ENCODE data around the gene CYTIP. TPM values are rescaled to one million over a fixed set of nuclear protein-coding genes. Genes with fewer than 3 reads are reported as not detected.

Gene CYTIP
- polyA plus RNA-seq, 1 experiment, result not detected

DNA sequence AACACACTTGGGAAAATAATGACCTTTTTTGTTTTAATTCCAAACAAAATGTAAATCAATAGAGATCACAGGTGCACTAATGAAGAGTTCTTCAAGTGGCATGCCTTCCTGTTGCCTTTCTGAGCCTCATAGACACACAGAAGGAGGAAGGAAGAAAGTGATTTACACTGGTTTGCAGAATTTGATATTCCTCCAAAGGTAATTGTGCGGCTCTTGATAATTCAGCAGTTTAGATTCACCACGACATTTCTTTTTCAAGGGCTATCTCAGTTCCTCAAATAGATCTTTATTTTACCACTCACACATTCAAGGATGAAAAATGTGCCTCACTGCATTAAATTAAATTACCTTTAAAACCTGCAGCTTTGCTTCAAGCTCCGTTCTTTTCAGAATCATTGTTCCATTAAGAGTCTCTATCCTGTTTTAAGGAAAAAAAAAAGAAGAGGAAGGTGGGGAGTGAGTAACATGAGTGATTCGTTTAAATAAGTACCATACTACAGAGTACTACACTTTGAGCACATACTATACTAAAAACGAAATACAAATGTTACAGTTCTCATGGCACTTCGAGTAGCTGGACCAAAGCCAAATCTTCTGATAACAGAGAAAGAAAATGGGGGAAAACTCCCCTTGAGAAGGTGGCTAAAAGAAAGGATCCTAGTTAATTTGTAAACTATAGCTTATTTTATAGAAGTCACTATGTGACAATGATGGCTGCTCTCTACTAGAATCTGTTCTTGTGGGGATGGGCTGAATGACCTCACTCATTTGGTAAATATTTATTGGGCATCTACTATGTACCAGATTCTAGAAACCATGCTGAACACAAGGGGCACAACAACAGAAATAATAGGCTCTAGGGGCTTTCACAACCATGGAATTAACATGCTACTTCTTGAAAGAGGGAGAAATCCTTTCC, 16.6 kb downstream of the CYTIP start:
- Histone ChIP-seq H3K36me3 (ENCODE audit: control insufficient read depth, insufficient read depth, low read length) (no peaks in the 10 kb centered on the region), H3K27me3 (ENCODE audit: control insufficient read depth, insufficient read depth, low read length) (no peaks in the 10 kb centered on the region), H3K4me3 (ENCODE audit: low read depth, low read length) (no peak overlapping the region)
- TF ChIP-seq, protein P1, sequence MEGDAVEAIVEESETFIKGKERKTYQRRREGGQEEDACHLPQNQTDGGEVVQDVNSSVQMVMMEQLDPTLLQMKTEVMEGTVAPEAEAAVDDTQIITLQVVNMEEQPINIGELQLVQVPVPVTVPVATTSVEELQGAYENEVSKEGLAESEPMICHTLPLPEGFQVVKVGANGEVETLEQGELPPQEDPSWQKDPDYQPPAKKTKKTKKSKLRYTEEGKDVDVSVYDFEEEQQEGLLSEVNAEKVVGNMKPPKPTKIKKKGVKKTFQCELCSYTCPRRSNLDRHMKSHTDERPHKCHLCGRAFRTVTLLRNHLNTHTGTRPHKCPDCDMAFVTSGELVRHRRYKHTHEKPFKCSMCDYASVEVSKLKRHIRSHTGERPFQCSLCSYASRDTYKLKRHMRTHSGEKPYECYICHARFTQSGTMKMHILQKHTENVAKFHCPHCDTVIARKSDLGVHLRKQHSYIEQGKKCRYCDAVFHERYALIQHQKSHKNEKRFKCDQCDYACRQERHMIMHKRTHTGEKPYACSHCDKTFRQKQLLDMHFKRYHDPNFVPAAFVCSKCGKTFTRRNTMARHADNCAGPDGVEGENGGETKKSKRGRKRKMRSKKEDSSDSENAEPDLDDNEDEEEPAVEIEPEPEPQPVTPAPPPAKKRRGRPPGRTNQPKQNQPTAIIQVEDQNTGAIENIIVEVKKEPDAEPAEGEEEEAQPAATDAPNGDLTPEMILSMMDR (IDR thresholded peaks at IDR 0.05; ENCODE audit: insufficient read depth, low read depth, low read length), result no peak
- no peak for DNase-seq (ENCODE audit: low read depth)
- POLR2A ChIA-PET, result no interaction called here
- CTCF ChIA-PET, result no interaction called here

DNA sequence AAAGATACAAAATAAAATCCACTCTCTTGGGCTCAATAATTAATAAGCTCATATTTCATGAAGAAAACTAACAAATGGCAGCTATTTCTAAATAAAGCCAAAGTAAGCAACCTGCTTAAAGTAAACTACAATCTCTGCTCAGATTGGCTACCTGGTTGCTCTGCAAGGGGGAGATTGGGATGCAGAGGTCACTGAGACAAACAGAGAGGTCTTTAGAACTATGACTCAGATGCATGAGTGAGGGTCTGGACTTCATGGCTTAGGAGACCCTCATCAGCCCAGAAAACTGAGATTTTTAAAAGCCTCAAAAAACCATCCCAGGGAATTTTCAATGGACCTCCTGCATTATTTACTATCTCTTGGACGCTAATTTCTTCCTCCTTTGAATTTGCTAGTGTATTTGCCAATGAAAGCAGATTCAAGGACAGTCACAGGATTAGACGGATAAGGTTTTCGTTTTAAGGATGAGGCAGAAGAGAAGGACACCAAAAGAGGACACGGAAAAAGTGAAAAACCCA, 17.4 kb downstream of the CYTIP start:
- H3K4me3 ChIP-seq (ENCODE audit: low read depth, low read length), result no peak overlapping the region
- CTCF ChIA-PET, result no interaction called here
- H3K27me3 ChIP-seq (ENCODE audit: control insufficient read depth, insufficient read depth, low read length), result no peaks in the 10 kb centered on the region
- TF ChIP-seq, protein P1 (IDR thresholded peaks at IDR 0.05; ENCODE audit: insufficient read depth, low read depth, low read length), result no peak
- POLR2A ChIA-PET, result no interaction called here
- no peaks in the 10 kb centered on the region for H3K36me3 ChIP-seq (ENCODE audit: control insufficient read depth, insufficient read depth, low read length)
- no peak for DNase-seq (ENCODE audit: low read depth)

DNA sequence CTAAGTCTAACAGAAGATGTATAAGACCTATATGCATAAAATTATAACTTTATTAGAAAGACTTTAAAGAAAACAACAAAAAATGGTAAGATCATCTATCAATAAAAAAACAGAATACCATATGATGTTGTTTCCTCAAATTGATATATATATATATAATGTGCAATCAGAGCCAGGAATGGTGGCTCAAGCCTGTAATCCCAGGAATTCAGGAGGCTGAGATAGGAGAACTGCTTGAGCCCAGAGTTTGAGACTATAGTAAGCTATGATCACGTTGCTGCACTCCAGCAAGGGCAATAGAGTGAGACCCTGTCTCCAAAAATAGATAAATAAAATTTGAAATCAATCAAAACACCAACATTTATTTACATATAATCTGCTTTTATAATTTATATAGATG, 19.5 kb downstream of the CYTIP start:
- H3K4me3 ChIP-seq (ENCODE audit: low read depth, low read length), result no peak overlapping the region
- H3K27me3 ChIP-seq (ENCODE audit: control insufficient read depth, insufficient read depth, low read length), result no peaks in the 10 kb centered on the region
- CTCF ChIA-PET, result no interaction called here
- DNase-seq (ENCODE audit: low read depth), result no peak
- TF ChIP-seq, protein P1 (IDR thresholded peaks at IDR 0.05; ENCODE audit: insufficient read depth, low read depth, low read length), result no peak
- no peaks in the 10 kb centered on the region for H3K36me3 ChIP-seq (ENCODE audit: control insufficient read depth, insufficient read depth, low read length)
- POLR2A ChIA-PET, result no interaction called here

DNA sequence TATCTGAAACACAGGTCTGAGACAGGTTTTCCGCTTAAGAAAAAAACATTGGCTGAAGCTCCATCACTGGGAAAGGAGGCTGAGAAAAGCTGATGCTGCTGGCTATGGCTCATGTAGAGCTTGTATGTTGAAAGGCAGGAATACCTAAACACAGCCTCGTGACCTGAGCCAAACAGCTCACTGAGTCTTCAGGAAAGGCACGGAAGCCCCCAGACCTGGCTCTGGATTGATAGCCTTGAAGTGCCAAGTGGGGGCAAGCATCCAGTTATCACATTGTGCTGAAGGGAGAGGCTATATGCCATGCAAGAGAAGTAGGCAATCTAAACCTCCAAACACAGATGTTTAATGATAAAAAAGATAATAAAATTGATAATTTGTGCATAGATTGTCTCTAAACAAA, 21.9 kb downstream of the CYTIP start:
- H3K36me3 ChIP-seq (ENCODE audit: control insufficient read depth, insufficient read depth, low read length), result no peaks in the 10 kb centered on the region
- no peaks in the 10 kb centered on the region for H3K27me3 ChIP-seq (ENCODE audit: control insufficient read depth, insufficient read depth, low read length)
- ChIA-PET POLR2A (no interaction called here), CTCF (no interaction called here)
- H3K4me3 ChIP-seq (ENCODE audit: low read depth, low read length), result no peak overlapping the region
- DNase-seq (ENCODE audit: low read depth), result no peak
- TF ChIP-seq, protein P1 (IDR thresholded peaks at IDR 0.05; ENCODE audit: insufficient read depth, low read depth, low read length), result no peak

DNA sequence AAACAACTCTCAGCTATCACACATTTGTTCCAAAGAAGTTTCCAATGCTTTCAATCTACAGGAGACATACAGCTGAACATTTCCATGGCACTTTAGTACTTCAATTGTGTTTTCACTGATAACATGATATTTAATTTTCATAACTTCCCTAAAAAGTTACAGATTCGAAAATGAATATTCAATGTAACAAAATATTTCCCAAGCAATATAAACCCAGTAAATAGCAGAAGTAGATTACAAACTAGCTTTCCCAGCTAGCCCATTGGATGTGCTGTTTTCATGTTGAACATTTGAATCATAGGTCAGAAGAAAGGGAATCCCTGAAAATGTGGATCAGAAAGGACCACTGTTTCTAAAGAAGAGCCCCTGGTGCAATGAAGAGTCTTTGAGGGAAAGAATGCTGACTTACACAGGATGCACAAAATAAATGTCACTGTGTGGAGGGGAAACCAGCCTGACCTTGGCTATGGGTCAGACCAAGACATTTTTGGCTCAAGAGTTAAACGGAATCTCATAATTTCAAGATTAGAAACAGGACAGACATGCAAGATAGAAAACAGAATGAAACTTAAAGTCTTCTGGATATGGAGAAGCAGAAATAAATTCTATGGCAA, 22.5 kb downstream of the CYTIP start:
- Histone ChIP-seq H3K36me3 (ENCODE audit: control insufficient read depth, insufficient read depth, low read length) (no peaks in the 10 kb centered on the region), H3K4me3 (ENCODE audit: low read depth, low read length) (no peak overlapping the region), H3K27me3 (ENCODE audit: control insufficient read depth, insufficient read depth, low read length) (no peaks in the 10 kb centered on the region)
- TF ChIP-seq, protein P1 (IDR thresholded peaks at IDR 0.05; ENCODE audit: insufficient read depth, low read depth, low read length), result no peak
- no peak for DNase-seq (ENCODE audit: low read depth)
- POLR2A ChIA-PET, result no interaction called here
- CTCF ChIA-PET, result no interaction called here

Data from BJ (cell line).